ENCODE results near the gene CCT6B. TPM values are rescaled to one million over a fixed set of nuclear protein-coding genes. Genes with fewer than 3 reads are reported as not detected.

The CCT6B gene
- total and polyA plus RNA-seq, 9 of the 15 experiments (the other 6 are each of a cell fraction or from before 2014, with no cell fraction given): 0.25 to 0.91 (median 0.58) TPM

DNA sequence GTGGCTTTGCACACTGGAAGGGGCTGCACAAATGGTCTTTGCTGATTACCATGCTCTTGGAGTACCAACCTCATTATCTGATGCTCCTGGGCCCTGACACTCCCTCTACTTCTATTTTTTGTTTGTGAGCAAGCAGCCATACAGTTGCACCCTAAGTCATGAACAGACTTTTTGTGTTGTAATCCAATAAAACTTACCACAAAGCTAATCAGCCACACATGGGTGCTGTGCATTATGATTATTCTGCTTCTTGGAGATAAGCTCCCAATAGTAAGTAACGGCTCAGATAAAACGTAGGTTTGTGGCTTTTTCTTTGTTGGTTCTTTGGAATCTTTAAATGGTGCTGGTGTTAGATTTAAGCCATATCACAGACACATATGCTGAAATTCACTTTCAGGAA is 76.2 kb downstream of the CCT6B start (continued):
- no peak for TF ChIP-seq CBFB (CRISPR knock-in tag; IDR thresholded peaks at IDR 0.05)
- no peak for TF ChIP-seq YBX1 (IDR thresholded peaks at IDR 0.05)
- no peak for TF ChIP-seq ETV1 (tag; conservative IDR thresholded peaks at IDR 0.05; ENCODE audit: low read depth)
- TF ChIP-seq ZNF717 (CRISPR knock-in tag; IDR thresholded peaks at IDR 0.05): no peak
- TF ChIP-seq, protein P1, sequence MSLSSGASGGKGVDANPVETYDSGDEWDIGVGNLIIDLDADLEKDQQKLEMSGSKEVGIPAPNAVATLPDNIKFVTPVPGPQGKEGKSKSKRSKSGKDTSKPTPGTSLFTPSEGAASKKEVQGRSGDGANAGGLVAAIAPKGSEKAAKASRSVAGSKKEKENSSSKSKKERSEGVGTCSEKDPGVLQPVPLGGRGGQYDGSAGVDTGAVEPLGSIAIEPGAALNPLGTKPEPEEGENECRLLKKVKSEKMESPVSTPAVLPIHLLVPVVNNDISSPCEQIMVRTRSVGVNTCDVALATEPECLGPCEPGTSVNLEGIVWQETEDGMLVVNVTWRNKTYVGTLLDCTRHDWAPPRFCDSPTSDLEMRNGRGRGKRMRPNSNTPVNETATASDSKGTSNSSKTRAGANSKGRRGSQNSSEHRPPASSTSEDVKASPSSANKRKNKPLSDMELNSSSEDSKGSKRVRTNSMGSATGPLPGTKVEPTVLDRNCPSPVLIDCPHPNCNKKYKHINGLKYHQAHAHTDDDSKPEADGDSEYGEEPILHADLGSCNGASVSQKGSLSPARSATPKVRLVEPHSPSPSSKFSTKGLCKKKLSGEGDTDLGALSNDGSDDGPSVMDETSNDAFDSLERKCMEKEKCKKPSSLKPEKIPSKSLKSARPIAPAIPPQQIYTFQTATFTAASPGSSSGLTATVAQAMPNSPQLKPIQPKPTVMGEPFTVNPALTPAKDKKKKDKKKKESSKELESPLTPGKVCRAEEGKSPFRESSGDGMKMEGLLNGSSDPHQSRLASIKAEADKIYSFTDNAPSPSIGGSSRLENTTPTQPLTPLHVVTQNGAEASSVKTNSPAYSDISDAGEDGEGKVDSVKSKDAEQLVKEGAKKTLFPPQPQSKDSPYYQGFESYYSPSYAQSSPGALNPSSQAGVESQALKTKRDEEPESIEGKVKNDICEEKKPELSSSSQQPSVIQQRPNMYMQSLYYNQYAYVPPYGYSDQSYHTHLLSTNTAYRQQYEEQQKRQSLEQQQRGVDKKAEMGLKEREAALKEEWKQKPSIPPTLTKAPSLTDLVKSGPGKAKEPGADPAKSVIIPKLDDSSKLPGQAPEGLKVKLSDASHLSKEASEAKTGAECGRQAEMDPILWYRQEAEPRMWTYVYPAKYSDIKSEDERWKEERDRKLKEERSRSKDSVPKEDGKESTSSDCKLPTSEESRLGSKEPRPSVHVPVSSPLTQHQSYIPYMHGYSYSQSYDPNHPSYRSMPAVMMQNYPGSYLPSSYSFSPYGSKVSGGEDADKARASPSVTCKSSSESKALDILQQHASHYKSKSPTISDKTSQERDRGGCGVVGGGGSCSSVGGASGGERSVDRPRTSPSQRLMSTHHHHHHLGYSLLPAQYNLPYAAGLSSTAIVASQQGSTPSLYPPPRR (CRISPR knock-in tag; IDR thresholded peaks at IDR 0.05; ENCODE audit: borderline replicate concordance): peak; percentile 70; the same call in 1 of the 2 replicates
- TF ChIP-seq, protein P2, sequence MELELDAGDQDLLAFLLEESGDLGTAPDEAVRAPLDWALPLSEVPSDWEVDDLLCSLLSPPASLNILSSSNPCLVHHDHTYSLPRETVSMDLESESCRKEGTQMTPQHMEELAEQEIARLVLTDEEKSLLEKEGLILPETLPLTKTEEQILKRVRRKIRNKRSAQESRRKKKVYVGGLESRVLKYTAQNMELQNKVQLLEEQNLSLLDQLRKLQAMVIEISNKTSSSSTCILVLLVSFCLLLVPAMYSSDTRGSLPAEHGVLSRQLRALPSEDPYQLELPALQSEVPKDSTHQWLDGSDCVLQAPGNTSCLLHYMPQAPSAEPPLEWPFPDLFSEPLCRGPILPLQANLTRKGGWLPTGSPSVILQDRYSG (tag; conservative IDR thresholded peaks at IDR 0.05; ENCODE audit: low read depth): no peak
- no peak for TF ChIP-seq CHD2 (IDR thresholded peaks at IDR 0.05; ENCODE audit: low read depth, low read length)
- TF ChIP-seq ZFP1 (CRISPR knock-in tag; IDR thresholded peaks at IDR 0.05): no peak
- no peak for TF ChIP-seq NCOA6 (IDR thresholded peaks at IDR 0.05)
- TF ChIP-seq DACH1 (IDR thresholded peaks at IDR 0.05; ENCODE audit: partially characterized antibody): no peak
- TF ChIP-seq ZNF324 (CRISPR knock-in tag; IDR thresholded peaks at IDR 0.05): no peak
- TF ChIP-seq, protein P3, sequence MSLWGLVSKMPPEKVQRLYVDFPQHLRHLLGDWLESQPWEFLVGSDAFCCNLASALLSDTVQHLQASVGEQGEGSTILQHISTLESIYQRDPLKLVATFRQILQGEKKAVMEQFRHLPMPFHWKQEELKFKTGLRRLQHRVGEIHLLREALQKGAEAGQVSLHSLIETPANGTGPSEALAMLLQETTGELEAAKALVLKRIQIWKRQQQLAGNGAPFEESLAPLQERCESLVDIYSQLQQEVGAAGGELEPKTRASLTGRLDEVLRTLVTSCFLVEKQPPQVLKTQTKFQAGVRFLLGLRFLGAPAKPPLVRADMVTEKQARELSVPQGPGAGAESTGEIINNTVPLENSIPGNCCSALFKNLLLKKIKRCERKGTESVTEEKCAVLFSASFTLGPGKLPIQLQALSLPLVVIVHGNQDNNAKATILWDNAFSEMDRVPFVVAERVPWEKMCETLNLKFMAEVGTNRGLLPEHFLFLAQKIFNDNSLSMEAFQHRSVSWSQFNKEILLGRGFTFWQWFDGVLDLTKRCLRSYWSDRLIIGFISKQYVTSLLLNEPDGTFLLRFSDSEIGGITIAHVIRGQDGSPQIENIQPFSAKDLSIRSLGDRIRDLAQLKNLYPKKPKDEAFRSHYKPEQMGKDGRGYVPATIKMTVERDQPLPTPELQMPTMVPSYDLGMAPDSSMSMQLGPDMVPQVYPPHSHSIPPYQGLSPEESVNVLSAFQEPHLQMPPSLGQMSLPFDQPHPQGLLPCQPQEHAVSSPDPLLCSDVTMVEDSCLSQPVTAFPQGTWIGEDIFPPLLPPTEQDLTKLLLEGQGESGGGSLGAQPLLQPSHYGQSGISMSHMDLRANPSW (CRISPR knock-in tag; IDR thresholded peaks at IDR 0.05): no peak
- TF ChIP-seq EZH2 (IDR thresholded peaks at IDR 0.05; ENCODE audit: borderline replicate concordance, low read depth, low read length): no peak
- TF ChIP-seq, protein P4, sequence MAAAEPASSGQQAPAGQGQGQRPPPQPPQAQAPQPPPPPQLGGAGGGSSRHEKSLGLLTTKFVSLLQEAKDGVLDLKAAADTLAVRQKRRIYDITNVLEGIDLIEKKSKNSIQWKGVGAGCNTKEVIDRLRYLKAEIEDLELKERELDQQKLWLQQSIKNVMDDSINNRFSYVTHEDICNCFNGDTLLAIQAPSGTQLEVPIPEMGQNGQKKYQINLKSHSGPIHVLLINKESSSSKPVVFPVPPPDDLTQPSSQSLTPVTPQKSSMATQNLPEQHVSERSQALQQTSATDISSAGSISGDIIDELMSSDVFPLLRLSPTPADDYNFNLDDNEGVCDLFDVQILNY (CRISPR knock-in tag; IDR thresholded peaks at IDR 0.05): no peak
- no peak for TF ChIP-seq SLC30A9 (CRISPR knock-in tag; IDR thresholded peaks at IDR 0.05)
- TF ChIP-seq FOSL1 (tag; conservative IDR thresholded peaks at IDR 0.05): peak; percentile 70
- TF ChIP-seq TAF9B (IDR thresholded peaks at IDR 0.05; ENCODE audit: partially characterized antibody): no peak
- TF ChIP-seq EP300 (IDR thresholded peaks at IDR 0.05; ENCODE audit: low read length): peak; percentile 89
- TF ChIP-seq SP2 (IDR thresholded peaks at IDR 0.05; ENCODE audit: extremely low read depth, low read depth, low read length, poor library complexity, severe bottlenecking): no peak
- TF ChIP-seq MTA1 (IDR thresholded peaks at IDR 0.05; ENCODE audit: borderline replicate concordance): peak; percentile 70; the same call in 1 of the 2 replicates
- no peak for TF ChIP-seq MCM2 (IDR thresholded peaks at IDR 0.05; ENCODE audit: low read depth)
- no peak for TF ChIP-seq ZNF24 (IDR thresholded peaks at IDR 0.05)
